CMK (cell line): ENCODE measurements around the gene ADGRV1.
"Not testable (repeated sequence)": the region's sequence is repeated elsewhere in the genome, so short reads cannot be mapped to it uniquely, and the experiment has no call there.

Experiments used
- DNase-seq: peaks from one replicate; pipeline ENCODE4 v3.0.0-alpha.2; 2010; ENCODE audit warnings: low read depth

The ADGRV1 gene

DNA sequence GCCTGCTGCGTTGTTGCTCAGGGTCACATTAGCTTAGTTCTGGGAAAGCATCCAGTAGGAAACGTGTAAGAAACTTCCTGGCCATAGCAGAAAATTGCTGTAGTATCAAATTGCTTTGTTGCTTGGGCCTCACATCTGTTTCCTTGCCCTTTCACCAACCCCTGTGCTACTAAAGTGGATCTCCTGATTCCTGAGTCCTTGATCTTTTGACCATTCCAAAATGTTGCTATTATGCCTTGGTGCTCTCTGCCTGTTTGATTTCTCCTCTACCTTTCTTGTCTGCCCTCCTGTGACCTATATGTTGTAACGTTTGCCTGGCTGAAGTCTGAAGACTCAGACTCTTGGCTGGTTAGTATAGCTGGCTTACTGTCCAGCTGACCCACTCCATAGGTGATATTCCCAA lies 350.5 kb downstream of the ADGRV1 start:
- DNase-seq = no peak

DNA sequence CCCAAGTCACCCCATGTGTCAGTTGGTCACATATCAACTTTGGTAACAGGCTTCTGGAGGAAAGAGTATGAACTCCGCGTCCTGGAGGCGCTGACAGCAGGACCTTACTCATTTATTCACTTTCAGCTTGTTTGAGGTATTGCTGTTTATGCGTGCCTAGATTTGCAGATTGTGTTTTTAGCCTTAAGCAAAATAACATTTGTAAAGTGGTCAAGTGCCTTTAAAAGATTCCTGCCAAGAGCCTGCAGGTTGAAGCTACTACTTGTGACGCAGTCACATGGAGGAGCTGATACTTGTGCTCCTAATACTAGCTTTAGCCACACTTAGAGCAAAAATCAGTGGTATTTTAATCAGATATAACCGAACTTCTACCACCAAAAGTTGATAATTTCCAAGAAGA lies 351.3 kb downstream of the ADGRV1 start:
- no peak for DNase-seq

DNA sequence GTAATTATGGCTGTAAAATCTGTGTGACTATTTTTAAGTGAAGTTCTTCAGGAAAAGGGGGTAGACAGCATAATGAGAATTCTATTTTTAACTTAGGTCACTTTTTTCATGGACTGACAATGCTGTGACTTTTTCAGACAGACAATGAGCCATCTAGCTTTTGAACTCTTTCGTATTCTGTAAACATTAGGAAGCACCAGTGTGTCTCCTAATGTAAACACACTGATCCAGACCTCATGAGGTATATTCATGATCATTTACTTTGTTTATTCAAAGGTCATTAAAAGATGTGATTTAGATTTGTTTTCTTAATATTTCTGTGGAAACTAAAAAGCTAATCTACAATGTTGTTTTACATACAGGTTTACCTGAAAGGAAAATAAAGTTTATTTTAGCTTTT lies 352.6 kb downstream of the ADGRV1 start:
- DNase-seq = no peak

DNA sequence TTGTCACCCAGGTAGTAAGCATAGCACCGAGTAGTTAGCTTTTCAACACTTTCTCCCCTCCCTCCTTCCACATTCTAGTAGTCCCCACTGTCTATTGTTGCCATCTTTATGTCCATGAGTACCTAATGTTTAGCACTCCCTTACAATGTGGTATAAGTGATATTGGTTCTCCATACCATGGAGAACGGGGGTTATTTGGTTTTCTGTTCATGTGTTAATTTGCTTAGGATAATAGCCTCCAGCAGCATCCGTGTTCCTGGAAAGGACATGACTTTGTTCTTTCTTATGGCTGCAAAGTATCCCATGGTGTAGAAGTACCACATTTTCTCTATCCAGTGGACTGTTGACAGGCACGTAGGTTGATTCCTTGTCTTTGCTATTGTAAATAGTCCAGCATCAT lies 353.9 kb downstream of the ADGRV1 start:
- DNase-seq = no peak

DNA sequence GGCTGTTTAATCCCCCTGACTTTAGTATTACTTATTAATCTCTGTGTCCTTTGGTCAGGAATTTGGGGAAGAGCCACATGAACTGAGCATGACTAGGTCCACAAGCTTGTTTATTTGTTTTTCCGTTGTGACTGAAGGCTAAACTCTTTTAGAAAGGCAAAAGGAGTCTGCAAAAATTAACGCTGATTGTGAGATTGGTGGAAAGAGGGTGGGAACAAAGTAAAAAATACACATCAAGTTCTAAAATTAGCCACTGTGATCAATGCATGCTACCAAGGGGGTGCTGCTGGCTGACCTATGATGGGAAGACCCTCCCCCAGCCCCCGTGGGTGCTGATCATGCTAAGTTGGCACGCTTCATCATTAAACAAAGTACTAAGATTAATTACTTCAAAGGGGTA lies 356.8 kb downstream of the ADGRV1 start:
- DNase-seq = no peak

DNA sequence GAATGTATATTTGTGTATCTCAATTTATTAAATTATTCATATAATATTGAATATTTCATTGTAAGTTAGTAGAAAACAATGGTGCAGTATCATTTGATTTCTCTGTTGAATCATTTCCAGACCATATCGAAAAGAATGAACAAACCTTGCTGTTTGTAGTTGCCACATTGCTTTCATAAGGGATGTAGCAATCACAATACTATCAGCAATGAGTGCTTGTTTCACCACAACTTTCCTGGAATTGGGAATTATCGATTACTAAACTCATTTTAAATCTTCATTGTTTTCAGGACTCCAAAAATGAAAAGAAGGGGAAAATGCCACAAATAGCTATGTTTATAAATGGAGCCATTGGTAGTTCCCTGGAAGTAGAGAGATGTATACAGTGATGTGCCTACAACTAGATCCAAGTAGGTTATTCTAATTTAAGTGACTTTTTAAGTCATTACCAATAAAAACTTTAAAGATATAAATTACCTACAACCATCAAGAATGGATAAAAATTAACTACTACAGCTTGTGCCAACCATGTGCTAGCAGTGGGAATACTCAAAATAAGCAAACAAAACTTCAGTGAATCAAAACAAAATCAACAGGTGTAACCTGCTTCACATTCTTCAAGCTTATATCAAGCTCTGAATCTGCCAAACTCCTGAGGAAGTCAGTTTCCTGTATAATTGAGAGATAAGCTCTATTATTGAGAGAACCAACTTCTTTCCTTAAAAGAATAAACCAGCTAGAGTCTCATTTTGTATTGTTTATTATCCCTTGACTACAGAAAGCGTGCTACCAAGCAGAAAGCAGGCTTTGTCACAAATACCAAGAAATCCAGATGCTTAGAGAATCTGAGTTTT lies 358.6 kb downstream of the ADGRV1 start:
- DNase-seq = no peak

DNA sequence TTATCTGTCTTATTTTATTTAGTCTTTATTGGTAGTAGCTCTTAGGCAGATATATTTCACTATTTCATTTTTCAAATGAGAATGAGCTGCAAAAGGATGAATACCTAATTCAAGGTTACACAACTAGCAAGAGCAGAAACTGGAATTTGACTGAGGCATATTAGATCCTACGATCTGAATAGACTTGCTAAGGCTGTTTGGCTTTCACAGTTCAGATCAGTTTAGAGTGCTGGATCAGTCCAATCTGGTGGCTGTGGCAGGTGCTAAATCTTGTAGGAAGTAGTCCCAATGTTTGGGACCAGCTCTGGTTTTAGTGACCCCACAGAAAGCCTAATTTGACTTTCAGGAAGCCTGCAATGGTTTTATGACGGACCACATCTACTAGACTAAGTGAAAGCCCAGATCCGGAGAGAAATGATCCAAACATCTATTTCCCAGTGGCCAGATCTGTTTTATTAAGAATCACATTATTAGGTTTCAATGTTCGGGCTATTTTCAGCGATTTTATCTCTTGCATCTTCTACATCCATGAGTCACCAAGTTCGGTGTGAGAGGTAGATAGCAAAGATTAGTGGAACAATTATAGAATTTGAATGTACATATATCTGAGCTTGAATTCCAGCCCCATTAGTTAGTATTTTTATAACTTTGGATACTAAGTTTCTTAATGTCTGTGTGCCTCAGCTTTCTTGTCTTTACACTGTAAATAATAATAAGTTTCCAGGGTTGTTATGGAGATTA lies 359.5 kb downstream of the ADGRV1 start:
- no peak for DNase-seq

DNA sequence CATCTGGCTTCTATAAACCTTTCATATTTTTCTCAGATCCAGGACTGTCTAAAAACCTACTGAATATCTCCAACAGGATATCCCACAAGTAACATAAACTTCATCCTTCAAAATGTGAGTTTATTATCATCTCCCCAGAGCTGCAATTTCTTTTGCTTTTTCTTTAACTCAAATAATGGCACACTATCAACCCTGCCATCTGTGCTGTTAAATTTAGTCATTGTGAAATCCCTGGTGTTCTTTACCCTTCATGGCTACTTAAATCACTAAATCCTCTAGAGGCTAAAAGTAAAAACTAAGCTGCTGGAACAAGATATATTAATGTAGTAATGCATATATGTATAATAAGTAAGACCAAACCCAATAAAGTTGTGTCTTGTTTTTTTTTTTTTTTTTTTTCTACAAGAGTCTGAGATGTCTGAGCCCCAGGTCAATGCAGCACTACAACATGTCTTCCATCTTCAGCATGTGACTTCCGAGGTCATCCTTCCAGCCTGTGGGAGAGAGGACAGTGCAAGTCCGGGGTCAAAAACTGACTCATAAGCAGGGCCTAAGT lies 362.9 kb downstream of the ADGRV1 start:
- DNase-seq = no peak

DNA sequence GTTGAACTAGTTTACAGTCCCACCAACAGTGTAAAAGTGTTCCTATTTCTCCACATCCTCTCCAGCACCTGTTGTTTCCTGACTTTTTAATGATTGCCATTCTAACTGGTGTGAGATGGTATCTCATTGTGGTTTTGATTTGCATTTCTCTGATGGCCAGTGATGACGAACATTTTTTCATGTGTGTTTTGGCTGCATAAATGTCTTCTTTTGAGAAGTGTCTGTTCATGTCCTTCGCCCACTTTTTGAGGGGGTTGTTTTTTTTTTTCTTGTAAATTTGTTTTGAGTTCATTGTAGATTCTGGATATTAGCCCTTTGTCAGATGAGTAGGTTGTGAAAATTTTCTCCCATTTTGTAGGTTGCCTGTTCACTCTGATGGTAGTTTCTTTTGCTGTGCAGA lies 365.6 kb downstream of the ADGRV1 start:
- not testable (repeated sequence) for DNase-seq

DNA sequence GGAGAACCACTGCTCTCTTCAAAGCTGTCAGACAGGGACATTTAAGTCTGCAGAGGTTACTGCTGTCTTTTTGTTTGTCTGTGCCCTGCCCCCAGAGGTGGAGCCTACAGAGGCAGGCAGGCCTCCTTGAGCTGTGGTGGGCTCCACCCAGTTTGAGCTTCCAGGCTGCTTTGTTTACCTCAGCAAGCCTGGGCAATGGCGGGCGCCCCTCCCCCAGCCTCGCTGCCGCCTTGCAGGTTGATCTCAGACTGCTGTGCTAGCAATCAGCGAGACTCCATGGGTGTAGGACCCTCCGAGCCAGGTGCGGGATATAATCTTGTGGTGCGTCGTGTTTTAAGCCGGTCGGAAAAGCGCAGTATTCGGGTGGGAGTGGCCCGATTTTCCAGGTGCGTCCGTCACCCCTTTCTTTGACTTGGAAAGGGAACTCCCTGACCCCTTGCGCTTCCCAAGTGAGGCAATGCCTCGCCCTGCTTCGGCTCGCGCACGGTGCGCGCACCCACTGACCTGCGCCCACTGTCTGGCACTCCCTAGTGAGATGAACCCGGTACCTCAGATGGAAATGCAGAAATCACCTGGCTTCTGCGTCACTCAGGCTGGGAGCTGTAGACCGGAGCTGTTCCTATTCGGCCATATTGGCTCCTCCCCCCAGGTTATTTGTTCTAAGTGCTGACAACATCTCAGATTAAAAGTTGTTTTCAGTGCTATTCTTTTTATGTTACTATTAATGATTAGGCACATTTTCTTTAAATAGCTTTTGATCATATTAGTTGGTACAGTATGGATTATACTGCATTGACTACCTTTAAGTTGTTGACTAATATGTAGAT lies 370.6 kb downstream of the ADGRV1 start:
- DNase-seq = not testable (repeated sequence)

DNA sequence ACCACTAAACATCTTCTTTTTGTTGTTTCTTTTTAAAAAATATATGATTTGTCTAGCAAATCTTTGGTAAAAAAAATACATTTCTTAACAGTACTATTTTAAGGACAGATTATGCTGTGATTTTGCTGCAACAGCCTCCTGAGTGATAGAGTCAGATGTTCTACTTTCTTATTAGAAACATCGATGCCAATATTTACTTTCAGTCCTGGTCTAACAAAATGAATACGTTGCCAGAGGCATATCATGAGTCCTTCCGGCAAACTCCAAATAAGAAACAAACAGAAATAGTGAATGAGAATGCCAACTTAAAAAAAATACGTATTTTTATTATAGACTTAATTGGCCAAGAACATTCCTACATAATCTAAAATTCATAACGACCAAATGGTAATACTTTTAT lies 371.5 kb downstream of the ADGRV1 start:
- DNase-seq = no peak

DNA sequence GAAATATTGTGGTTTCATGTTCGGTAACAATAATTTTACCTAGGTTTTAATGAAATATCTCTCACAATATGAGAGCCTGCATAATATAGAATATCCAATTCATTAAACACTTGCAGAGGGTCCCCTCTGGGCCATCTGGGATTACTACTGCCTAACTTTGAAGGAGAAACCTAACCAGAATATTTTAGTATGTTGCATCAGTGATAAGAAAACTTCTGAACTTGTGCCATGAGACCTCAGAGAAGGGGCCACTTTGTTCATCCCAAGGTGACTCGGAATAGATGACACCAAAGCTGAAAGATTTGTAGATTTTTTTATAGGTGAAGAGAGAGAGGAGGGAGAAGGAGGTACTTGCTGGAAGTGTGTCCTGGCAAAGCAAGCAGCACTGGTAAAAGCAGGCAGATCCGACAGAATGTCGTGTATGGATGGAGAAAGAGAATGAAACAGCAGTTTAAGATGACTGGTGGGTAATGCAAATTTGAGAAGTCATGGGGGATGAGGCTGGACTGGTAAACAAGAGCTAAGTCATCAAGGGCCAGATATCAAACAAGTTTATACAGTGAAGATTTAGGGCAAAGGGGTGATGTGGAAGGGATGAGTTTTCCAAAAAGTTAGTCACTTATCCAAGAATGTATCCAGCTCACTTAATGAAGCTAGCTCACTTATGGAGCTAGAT lies 372.3 kb downstream of the ADGRV1 start:
- DNase-seq = no peak

DNA sequence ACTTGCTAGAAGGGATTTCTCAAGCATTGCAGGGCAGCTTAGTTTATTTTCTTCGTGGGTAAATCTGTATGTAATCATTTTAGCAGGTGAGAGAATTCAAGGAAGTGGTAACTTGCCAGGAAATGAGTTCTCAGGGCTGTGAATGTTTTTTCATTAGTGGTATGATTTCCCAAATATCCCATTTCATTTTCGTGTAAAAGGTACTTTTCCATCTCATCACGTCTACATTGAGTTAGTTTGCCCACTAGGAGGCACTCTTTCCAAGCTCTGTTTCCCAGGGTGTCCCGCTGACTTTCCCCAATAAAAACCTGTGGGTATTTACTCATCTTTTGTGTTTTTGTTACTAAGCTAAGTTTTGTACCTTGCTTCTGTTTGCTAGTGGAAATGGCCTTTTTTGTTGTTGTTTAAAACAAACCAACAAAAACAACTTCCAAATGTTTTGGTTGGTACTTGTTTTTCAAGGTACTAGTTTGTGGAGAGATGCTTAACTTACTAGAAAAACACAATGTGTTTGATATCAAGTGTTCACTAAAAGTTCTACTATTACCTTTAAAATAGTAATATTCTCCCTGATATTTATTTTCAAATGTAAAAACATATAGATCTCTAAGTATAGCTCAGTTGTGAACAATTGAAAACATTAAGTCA lies 373.6 kb downstream of the ADGRV1 start:
- peak; percentile 2 for DNase-seq

DNA sequence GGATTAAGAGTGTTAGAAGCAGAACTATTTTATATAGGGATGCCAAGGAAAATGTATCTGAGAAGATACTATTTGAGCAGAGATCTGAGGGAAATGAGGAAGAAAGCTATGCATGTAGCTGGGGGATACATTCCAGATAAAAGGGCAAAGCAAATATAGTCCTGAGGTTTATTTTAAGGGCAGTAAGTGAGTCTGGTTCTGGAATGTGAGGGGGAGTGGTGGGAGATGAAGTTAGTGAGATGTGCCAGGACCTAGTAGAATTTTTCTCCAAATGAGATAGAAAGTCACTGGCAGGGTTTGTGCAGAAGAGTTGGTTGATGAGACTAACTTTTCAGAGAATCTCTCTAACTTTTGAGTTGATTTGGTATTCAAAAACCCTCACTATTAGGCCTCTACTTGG lies 374.7 kb downstream of the ADGRV1 start:
- no peak for DNase-seq

DNA sequence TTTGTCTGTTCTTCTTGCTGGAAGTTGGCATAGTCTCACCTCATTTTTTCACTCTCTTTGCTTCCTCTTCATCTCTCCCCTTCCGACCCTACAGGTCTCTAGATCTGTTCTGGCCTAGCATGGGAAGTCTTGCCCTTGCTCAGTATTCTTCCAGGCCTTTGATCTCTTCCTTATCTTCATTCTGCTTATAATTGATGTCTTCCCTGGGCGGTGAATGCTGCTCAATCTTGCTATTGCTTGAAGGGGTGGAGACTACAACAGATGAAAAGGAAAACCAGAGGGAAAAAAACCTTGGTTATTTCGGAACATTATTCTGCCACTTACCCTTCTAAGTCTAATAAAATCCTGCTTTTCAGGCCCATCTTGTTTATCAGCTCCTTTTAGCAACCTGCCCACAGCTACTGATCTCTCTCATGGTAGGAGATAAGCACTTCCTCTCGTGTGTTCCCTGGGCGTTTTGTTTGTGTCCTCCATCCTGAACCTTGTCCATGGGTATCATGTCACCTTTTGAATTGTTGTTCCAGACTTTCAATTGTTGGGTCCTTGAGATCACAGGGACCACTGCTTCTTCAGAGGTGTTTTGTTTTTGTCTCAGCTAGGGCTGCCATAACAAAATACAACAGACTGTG lies 375.6 kb downstream of the ADGRV1 start:
- DNase-seq = no peak

DNA sequence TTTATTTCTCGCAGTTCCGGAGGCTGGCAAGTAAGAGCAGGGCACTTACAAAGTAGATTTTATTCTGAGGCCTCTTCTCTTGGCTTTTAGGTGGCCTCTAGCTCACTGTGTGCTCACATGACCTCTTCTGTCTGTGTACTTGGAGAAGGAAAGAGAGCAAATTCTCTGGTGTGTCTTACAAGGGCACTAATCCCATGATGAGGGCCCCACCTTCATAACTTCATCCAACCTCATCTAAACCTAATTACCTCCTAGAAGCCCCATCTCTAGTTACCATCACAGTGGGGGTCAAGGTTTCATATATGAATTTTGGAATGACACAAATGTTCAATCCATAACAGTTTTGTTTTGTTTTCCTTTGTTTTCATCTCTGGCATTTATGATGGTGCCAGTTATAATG lies 376.1 kb downstream of the ADGRV1 start:
- no peak for DNase-seq

DNA sequence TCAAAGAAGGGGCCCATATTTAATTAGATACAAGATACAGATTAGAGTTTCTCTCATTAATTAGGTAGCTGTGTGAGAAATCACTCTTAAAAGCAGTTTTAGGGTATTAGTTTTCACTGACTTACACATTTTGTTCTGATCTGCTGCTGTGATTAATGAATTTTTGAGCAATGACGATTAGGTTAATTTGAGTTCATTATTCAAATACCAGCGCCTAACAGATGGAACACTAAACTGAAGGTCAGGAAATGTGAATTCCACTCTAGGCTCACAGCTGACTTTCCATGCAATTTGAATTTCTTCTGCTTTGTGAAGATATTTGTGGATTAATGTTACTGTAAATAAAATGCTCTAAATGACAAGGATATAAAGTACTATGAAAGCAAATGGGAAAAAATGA lies 380.6 kb downstream of the ADGRV1 start:
- DNase-seq = no peak

DNA sequence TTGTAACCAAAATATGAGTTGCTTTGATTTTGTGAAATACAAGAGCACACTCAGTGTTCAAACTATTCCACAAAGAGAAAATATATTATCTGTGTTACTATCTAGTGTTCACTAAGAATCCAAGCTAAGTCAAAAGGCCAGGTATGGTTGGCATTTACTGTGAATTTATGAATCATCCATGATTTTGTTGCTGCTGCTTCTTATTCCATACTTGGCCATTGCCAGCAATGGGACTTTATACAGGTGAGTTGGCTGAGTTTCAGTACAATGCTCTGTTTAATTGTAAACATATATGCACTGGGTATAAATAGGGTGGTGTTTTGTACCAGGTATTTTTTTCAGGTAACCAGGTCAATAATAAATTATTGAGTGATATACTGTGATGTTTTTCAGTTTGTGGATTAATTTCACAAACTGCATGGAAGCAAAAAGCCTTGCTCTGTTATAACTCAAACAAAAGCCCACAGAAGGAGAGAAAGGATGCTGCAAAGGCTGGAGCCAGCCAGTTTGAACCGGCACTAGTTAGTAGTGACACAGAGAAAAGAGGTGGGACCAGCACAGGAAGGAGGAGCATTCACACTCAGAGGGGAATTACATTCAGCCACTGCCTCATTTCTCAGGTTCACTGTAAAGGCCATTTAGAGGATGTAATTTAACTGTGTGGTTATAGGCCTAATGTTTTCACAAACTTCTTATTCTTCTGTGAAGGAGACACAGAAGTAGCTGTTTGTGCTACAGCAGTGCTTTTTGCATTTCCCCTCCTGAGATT lies 381.8 kb downstream of the ADGRV1 start:
- no peak for DNase-seq

DNA sequence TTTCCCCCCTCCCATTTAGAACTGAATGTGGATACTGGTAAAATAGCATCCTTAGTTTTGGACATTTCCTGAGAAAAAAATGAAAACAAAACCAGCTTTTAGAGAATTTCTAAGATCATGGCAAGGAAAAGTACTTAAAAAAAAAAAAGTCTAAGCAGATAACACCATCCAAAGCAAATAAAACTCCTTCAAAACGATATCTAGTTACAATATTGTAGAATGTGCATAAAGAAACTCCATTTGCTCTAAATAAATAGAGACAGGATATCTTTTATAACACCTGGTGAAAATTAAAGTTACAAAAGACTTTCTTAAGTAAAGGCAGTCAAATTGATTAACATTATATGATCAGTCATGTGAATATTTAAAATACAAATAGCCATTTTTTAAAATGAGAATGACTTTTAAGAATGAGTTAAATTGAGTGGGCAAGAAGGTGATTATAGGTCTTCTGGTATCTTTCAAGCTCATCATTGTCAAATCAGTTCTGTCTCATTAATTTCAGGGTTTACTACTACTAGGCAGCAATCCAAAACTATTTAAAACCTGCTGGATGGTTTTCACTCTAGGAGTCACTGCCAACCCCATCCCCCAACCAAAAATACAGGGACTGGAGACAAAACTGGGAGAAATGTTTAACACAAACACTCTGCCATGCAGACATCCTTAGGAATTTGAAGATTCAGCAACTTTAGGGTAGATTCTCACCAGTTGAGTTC lies 382.6 kb downstream of the ADGRV1 start:
- DNase-seq = no peak
